Fibroblast of mammary gland (primary cell): ENCODE results near the gene UQCC2.

Experiments
- DNase-seq: peaks from one replicate; pipeline ENCODE4 v3.0.0-alpha.2; 2010; ENCODE audit warnings: low read depth
- H3K4me3 ChIP-seq: 2 replicates; pipeline ENCODE4 v1.5.1; 2011; ENCODE audit warnings: low read depth, mild to moderate bottlenecking, low read length, moderate library complexity; ENCODE audit not compliant: control insufficient read depth
- CTCF ChIP-seq: conservative IDR thresholded peaks from 2 replicates; pipeline ENCODE4 v1.5.1; 2011; ENCODE audit warnings: low read depth, low read length, inconsistent platforms; ENCODE audit not compliant: control insufficient read depth, insufficient read depth

UQCC2 gene

GRCh38 chr6:33671744-33672072, 39.8 kb downstream of the UQCC2 start:
- no peak for TF ChIP-seq CTCF
- H3K4me3 ChIP-seq, result no peak overlapping the region
- DNase-seq, result no peak

- TF ChIP-seq CTCF, result no peak
- DNase-seq, result no peak
- no peak overlapping the region for H3K4me3 ChIP-seq
These were observed 40.3 kb downstream of the UQCC2 start for GRCh38 chr6:33670971-33671743.

GRCh38 chr6:33670086-33670660, 41.3 kb downstream of the UQCC2 start:
- no peak overlapping the region for H3K4me3 ChIP-seq
- no peak for TF ChIP-seq CTCF
- no peak for DNase-seq

GRCh38 chr6:33668914-33669313, 42.6 kb downstream of the UQCC2 start:
- TF ChIP-seq CTCF, result no peak
- H3K4me3 ChIP-seq, result no peak overlapping the region
- no peak for DNase-seq

- no peak for DNase-seq
- H3K4me3 ChIP-seq, result no peak overlapping the region
- no peak for TF ChIP-seq CTCF
These were observed 43.2 kb downstream of the UQCC2 start for GRCh38 chr6:33668328-33668727.

GRCh38 chr6:33667776-33668175, 43.7 kb downstream of the UQCC2 start:
- TF ChIP-seq CTCF, result no peak
- DNase-seq, result no peak
- no peak overlapping the region for H3K4me3 ChIP-seq

GRCh38 chr6:33667072-33667471, 44.4 kb downstream of the UQCC2 start:
- H3K4me3 ChIP-seq, result no peak overlapping the region
- no peak for DNase-seq
- no peak for TF ChIP-seq CTCF
